Kidney capillary endothelial cell (primary cell): ENCODE measurements around the gene TECR.
"Not testable (repeated sequence)": the region's sequence is repeated elsewhere in the genome, so short reads cannot be mapped to it uniquely, and the experiment has no call there.

Source experiments
- DNase-seq: peaks from one replicate; pipeline ENCODE4 v3.0.0-alpha.2; 2018; ENCODE audit warnings: low spot score

Gene TECR

GRCh38 chr19:14585187-14585586 lies 55.8 kb downstream of the TECR start:
- DNase-seq, result not testable (repeated sequence)

GRCh38 chr19:14589433-14589832 lies 60.0 kb downstream of the TECR start:
- not testable (repeated sequence) for DNase-seq

DNA sequence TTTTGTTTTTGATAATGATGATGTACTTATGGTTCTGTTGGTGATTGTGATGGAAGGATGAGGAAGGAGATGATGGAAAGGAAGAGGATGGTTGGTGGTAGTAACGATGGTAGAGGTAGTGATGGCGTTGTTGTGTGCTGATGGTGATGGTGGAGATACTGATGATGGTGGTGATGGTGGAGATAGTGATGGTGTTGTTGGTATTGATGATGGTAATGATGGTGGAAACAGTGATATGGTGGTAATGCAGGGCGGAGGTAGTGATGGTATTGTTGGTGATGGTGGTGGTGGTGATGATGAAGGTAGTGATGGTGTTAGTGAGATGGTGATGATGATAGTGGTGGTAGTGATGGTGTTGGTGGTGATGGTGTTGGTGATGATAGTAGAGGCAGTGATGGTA lies 66.2 kb downstream of the TECR start:
- no peak for DNase-seq

- no peak for DNase-seq
Measured at GRCh38 chr19:14599548-14600147, 70.3 kb downstream of the TECR start.

GRCh38 chr19:14603990-14604387 lies 74.6 kb downstream of the TECR start:
- no peak for DNase-seq

- DNase-seq, result no peak
Measured at GRCh38 chr19:14606627-14607026, 77.2 kb downstream of the TECR start.

- DNase-seq, result no peak
Measured at GRCh38 chr19:14611051-14611450, 81.7 kb downstream of the TECR start.

DNA sequence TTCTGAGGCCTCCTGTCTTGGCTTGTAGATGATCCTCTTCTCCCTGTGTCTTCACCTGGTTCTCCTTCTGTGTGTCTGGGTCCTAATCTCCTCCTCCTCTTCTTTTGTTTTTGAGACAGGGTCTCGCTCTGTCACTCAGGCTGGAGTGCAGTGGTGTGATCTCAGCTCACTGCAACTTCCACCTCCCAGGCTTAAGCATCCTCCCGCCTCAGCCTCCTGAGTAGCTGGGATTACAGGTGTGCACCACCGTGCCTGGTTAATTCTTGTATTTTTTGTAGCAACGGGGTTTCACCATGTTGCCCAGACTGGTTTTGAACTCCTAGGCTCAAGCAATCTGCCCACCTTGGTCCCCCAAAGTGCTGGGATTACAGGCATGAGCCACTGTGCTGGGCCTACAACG lies 82.8 kb downstream of the TECR start:
- not testable (repeated sequence) for DNase-seq

- DNase-seq, result no peak
Measured at GRCh38 chr19:14612657-14613056, 83.3 kb downstream of the TECR start.

- DNase-seq, result not testable (repeated sequence)
Measured at GRCh38 chr19:14613399-14614098, 84.2 kb downstream of the TECR start.

GRCh38 chr19:14614099-14614412 lies 84.7 kb downstream of the TECR start:
- DNase-seq, result no peak
